Measurements from ENCODE around the gene PRUNE2. TPM values are rescaled to one million over a fixed set of nuclear protein-coding genes. Genes with fewer than 3 reads are reported as not detected.

PRUNE2 gene
- total RNA-seq, 1 donor from 2014 or later, result 3.1 TPM

DNA sequence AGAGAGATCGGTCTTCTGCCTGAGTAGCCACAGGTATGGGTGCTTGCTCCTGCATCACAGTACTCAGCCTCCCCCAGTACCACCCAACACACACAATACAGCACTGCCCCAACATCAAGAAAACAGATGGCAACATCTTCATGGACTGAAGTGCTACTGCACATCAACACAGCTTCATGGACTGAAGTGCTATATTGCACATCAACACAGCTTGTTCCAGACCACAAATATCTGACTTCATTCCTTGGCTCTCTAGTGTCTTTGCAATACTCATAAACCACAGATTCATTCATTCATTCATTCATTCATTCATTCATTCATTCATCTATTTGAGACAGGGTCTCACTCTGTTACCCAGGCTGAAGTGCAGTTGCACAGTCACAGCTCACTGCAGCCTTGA lies 172.8 kb downstream of the PRUNE2 start:
- H3K27ac ChIP-seq (replicated peaks), result no peak overlapping the region
- H3K36me3 ChIP-seq, result no peaks in the 10 kb centered on the region
- no peak for DNase-seq
- H3K9me3 ChIP-seq (replicated peaks), result no peaks in the 10 kb centered on the region
- intact Hi-C loops (cut with micrococcal nuclease), result no loop called here
- H3K4me3 ChIP-seq, result no peak overlapping the region
- TF ChIP-seq, protein P1, sequence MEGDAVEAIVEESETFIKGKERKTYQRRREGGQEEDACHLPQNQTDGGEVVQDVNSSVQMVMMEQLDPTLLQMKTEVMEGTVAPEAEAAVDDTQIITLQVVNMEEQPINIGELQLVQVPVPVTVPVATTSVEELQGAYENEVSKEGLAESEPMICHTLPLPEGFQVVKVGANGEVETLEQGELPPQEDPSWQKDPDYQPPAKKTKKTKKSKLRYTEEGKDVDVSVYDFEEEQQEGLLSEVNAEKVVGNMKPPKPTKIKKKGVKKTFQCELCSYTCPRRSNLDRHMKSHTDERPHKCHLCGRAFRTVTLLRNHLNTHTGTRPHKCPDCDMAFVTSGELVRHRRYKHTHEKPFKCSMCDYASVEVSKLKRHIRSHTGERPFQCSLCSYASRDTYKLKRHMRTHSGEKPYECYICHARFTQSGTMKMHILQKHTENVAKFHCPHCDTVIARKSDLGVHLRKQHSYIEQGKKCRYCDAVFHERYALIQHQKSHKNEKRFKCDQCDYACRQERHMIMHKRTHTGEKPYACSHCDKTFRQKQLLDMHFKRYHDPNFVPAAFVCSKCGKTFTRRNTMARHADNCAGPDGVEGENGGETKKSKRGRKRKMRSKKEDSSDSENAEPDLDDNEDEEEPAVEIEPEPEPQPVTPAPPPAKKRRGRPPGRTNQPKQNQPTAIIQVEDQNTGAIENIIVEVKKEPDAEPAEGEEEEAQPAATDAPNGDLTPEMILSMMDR (IDR thresholded peaks at IDR 0.05; ENCODE audit: borderline replicate concordance), result no peak
- H3K27me3 ChIP-seq (ENCODE audit: low read depth), result peaks cover 18% of the 10 kb centered on the region
- H3K4me1 ChIP-seq, result no peaks in the 10 kb centered on the region

DNA sequence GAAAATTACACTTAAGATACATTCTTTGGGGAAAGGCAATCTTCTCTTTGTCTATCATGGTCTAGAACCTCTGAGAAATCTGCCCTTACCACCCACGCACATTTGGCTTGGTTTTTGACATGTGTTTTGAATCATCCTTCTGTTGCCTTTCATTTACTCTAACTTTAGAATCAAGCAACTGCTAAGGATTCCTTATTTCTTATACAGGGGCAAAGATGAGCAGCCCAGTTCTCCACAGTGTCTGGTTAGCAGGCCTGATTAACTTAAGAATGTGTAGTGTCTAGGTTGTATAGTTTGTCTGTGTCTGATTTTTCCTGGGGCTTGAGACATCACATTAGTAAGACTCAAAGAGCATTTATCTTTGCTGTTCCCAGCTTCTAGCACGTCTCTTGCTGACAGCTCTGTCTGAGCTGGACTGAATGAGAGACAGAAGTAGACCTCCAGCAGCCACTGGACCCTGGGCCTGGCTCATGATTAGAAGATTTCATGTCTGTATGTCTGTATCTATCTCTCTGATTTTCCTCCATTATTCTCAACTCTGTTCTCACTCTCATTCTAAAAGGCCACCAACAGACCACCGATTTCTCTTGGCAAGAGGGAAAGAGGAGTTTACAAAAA lies 173.5 kb downstream of the PRUNE2 start:
- Histone ChIP-seq H3K9me3 (replicated peaks) (no peaks in the 10 kb centered on the region), H3K27me3 (ENCODE audit: low read depth) (peaks cover 18% of the 10 kb centered on the region), H3K4me1 (no peaks in the 10 kb centered on the region), H3K36me3 (no peaks in the 10 kb centered on the region), H3K4me3 (no peak overlapping the region), H3K27ac (replicated peaks) (no peak overlapping the region)
- DNase-seq, result no peak
- TF ChIP-seq, protein P1 (IDR thresholded peaks at IDR 0.05; ENCODE audit: borderline replicate concordance), result no peak
- intact Hi-C loops (cut with micrococcal nuclease), result no loop called here

DNA sequence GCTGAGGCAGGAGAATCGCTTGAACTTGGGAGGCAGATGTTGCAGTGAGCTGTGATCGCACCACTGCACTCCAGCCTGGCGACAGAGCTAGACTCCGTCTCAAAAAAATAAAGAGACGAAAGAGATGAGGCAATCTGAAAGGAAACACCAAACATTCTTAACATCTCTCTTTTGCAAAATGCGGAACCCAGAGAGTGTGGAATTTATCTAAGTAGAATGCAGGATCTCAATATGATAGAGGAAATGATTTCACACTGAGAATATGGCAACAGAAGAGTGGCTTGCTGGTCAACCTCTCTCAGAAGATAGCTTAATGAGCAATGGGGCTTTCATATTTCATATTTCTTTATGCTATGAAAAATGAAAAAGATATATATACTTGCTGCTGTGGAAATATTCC lies 175.1 kb downstream of the PRUNE2 start:
- Histone ChIP-seq H3K27ac (replicated peaks) (no peak overlapping the region), H3K4me3 (no peak overlapping the region), H3K27me3 (ENCODE audit: low read depth) (peaks cover 11% of the 10 kb centered on the region), H3K36me3 (no peaks in the 10 kb centered on the region), H3K9me3 (replicated peaks) (no peaks in the 10 kb centered on the region), H3K4me1 (no peaks in the 10 kb centered on the region)
- TF ChIP-seq, protein P1 (IDR thresholded peaks at IDR 0.05; ENCODE audit: borderline replicate concordance), result no peak
- DNase-seq, result no peak
- intact Hi-C loops (cut with micrococcal nuclease), result no loop called here

DNA sequence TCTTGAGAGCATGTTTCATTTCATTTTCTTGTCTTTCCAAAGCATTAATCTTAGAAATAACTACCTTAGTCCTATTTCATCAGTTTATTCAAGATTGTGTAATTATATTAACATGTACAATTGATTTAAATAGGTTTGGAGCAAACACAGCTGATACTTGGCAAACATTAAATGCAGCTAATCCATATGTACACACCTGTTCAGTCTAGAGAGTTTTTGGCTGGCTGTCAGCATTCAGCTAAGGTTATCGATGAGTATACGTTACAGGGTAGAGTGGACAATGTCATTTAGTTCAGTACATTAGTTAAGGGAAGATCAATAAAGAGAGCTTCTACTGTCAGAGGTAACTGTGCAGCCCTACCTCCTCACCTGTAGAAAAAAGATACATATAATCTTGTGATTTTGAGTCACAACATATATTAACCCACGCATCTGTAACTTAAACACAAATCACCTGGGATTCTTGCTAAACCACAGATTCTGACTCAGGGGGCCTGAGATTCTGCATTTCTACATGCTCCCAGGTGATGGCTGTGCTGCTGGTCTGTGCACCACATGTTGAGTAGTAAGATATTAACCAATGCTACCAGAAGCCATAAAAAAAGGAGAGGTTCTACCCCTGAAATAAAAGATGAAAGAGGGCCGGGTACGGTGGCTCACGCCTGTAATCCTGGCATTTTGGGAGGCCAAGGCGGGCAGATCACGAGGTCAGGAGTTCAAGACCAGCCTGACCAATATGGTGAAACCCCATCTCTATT lies 175.8 kb downstream of the PRUNE2 start:
- intact Hi-C loops (cut with micrococcal nuclease), result no loop called here
- no peak for DNase-seq
- Histone ChIP-seq H3K27me3 (ENCODE audit: low read depth) (peaks cover 18% of the 10 kb centered on the region), H3K36me3 (no peaks in the 10 kb centered on the region), H3K27ac (replicated peaks) (no peak overlapping the region), H3K4me3 (no peak overlapping the region), H3K4me1 (no peaks in the 10 kb centered on the region), H3K9me3 (replicated peaks) (no peaks in the 10 kb centered on the region)
- TF ChIP-seq, protein P1 (IDR thresholded peaks at IDR 0.05; ENCODE audit: borderline replicate concordance), result no peak

DNA sequence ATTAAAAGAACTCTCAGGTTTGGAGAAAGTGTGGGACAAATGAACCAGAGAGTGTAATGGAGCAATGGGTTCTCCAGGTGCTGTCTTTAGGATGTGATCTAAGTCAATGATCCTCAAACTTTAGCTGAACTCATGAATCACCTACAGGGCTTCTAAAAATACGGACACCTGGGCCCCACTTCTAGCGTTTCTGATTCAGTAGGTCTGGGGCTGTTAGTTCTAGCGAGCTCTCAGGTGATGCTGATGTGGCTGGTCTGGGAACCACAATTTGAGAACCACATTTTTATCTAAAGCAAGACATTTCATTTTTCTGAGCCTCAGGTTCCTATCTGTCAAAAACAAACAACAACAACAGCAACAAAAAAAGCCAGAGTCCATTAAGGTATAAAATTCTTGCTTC lies 176.8 kb downstream of the PRUNE2 start:
- Histone ChIP-seq H3K9me3 (replicated peaks) (no peaks in the 10 kb centered on the region), H3K27me3 (ENCODE audit: low read depth) (peaks cover 19% of the 10 kb centered on the region), H3K27ac (replicated peaks) (no peak overlapping the region), H3K36me3 (no peaks in the 10 kb centered on the region), H3K4me3 (no peak overlapping the region), H3K4me1 (no peaks in the 10 kb centered on the region)
- no peak for DNase-seq
- intact Hi-C loops (cut with micrococcal nuclease), result no loop called here
- TF ChIP-seq, protein P1 (IDR thresholded peaks at IDR 0.05; ENCODE audit: borderline replicate concordance), result no peak
